GM12878 (cell line): Measurements from ENCODE around the gene NOL8. TPM values are rescaled to one million over a fixed set of nuclear protein-coding genes. Genes with fewer than 3 reads are reported as not detected.

Experiments
- ATAC-seq: fragments of 200-7000 bp; cut with Tn5 transposase; 3 replicates; pipeline ENCODE4 v1.9.1; 2020; ENCODE audit warnings: mild to moderate bottlenecking, moderate library complexity
- BruUV-seq: library from RNA; stranded (reverse); fragments of 400-500 nt; replicated peaks from 2 replicates; lab custom pipeline; 2021; lab: Mats Ljungman, UMichigan
- CTCF ChIA-PET: fragments of 300-600 bp; sonication (Branson Sonifier 250); formaldehyde crosslinking; extraction: SDS; loops from one replicate; lab custom pipeline; 2021; ENCODE audit warnings: inconsistent platforms; lab: Yijun Ruan, JAX
- POLR2A ChIA-PET: fragments of 350-600 bp; formaldehyde crosslinking; extraction: SDS; loops from one replicate; lab custom pipeline; 2021; ENCODE audit warnings: inconsistent platforms; lab: Charles Lee
- RAD21 ChIA-PET: fragments of 300-600 bp; sonication (Branson Sonifier 250); formaldehyde crosslinking; loops from one replicate; lab custom pipeline; 2023; ENCODE audit warnings: antibody characterized with exemption; ENCODE audit not compliant: unreplicated experiment; lab: Charles Lee
- SMC1A ChIA-PET: fragments of 300-600 bp; sonication (Branson Sonifier 250); formaldehyde crosslinking; loops from one replicate; lab custom pipeline; 2023; ENCODE audit not compliant: unreplicated experiment, uncharacterized antibody; lab: Charles Lee
- DNase-seq: peaks from one replicate; pipeline ENCODE4 v3.0.0-alpha.2; 2011; ENCODE audit warnings: low read depth, low spot score
- FAIRE-seq: peaks from 3 replicates; lab custom pipeline; 2011; peaks lifted over from hg19 to GRCh38; lab: Jason Lieb, UNC
- H2AFZ ChIP-seq: 2 replicates; pipeline ENCODE4 v1.6.0; 2011; ENCODE audit warnings: low read depth, low read length, control low read depth; ENCODE audit not compliant: control insufficient read depth
- H3K27ac ChIP-seq: 2 replicates; pipeline ENCODE4 v1.5.1; 2011; ENCODE audit warnings: control low read depth; ENCODE audit not compliant: control insufficient read depth, insufficient read depth
- H3K27me3 ChIP-seq, 2 experiments: replicated peaks in 1 of 2; 2 replicates each; pipeline versions ENCODE4 v1.6.0 to v1.6.1; 2011; ENCODE audit warnings: low read length in 1 of 2; ENCODE audit not compliant: control insufficient read depth in 2 of 2, insufficient read depth in 2 of 2
- H3K36me3 ChIP-seq, 2 experiments: 2 replicates each; pipeline ENCODE4 v1.5.1; 2011; ENCODE audit warnings: low read length in 1 of 2; ENCODE audit not compliant: control insufficient read depth in 2 of 2, insufficient read depth in 2 of 2
- H3K4me1 ChIP-seq: 2 replicates; pipeline ENCODE4 v1.6.1; 2011; ENCODE audit warnings: mild to moderate bottlenecking, low read length, moderate library complexity, mixed read lengths; ENCODE audit not compliant: control insufficient read depth, insufficient read depth
- H3K4me2 ChIP-seq: 2 replicates; pipeline ENCODE4 v1.6.0; 2011; ENCODE audit warnings: control low read depth; ENCODE audit not compliant: control insufficient read depth, insufficient read depth
- H3K4me3 ChIP-seq: fragments of 200-600 bp; sonication (generic); 2 replicates; pipeline ENCODE4 v1.5.1; 2016
- H3K79me2 ChIP-seq: 2 replicates; pipeline ENCODE4 v1.6.0; 2011; ENCODE audit warnings: low read length; ENCODE audit not compliant: control insufficient read depth, insufficient read depth
- H3K9ac ChIP-seq: 2 replicates; pipeline ENCODE4 v1.8.0; 2011; ENCODE audit warnings: low read length, control low read depth, mixed read lengths; ENCODE audit not compliant: control insufficient read depth, insufficient read depth
- H3K9me3 ChIP-seq: replicated peaks from 3 replicates; pipeline ENCODE4 v1.5.1; 2011; ENCODE audit warnings: mild to moderate bottlenecking, low read length; ENCODE audit not compliant: control insufficient read depth, insufficient read depth
- H4K20me1 ChIP-seq: 2 replicates; pipeline ENCODE4 v1.6.0; 2011; ENCODE audit not compliant: control insufficient read depth, insufficient read depth
- BMI1 ChIP-seq: fragments of 450-650 bp; IDR thresholded peaks from 2 replicates; pipeline ENCODE4 v1.6.1; 2016; ENCODE audit warnings: mild to moderate bottlenecking, moderate library complexity, borderline replicate concordance
- EP300 ChIP-seq, 2 experiments: fragments of 150-350 bp in 1 of 2; IDR thresholded peaks; 2 replicates each; pipeline ENCODE4 v1.6.1; 2011 to 2012; ENCODE audit warnings: low read depth in 2 of 2, low read length in 2 of 2, borderline replicate concordance in 1 of 2, improper control_type of control experiment in 1 of 2, inconsistent platforms in 1 of 2; ENCODE audit not compliant: control insufficient read depth in 1 of 2
- FOS ChIP-seq: IDR thresholded peaks from 3 replicates; pipeline ENCODE4 v1.6.1; 2011; ENCODE audit warnings: borderline replicate concordance; ENCODE audit not compliant: insufficient read length; ENCODE audit errors: extremely low read depth
- KDM1A ChIP-seq: fragments of 200-600 bp; sonication (generic); IDR thresholded peaks from 2 replicates; pipeline ENCODE4 v1.6.1; 2016; ENCODE audit warnings: borderline replicate concordance
- NFIC ChIP-seq: IDR thresholded peaks from 2 replicates; pipeline ENCODE4 v1.6.1; 2012; ENCODE audit warnings: low read depth, mild to moderate bottlenecking, inconsistent platforms, low read length, moderate library complexity
- NFXL1 ChIP-seq: fragments of 450-650 bp; IDR thresholded peaks from 2 replicates; pipeline ENCODE4 v1.6.1; 2017; ENCODE audit warnings: antibody characterized with exemption, mild to moderate bottlenecking, borderline replicate concordance
- RELA ChIP-seq: fragments of 450-650 bp; IDR thresholded peaks from 2 replicates; pipeline ENCODE4 v1.8.0; 2014; ENCODE audit warnings: borderline replicate concordance; ENCODE audit not compliant: partially characterized antibody
- SMAD5 ChIP-seq: IDR thresholded peaks from 2 replicates; pipeline ENCODE4 v1.6.1; 2016; ENCODE audit warnings: antibody characterized with exemption, low read depth
- SMARCA5 ChIP-seq: fragments of 450-650 bp; IDR thresholded peaks from 2 replicates; pipeline ENCODE4 v1.6.1; 2017; ENCODE audit warnings: mild to moderate bottlenecking
- SMC3 ChIP-seq: IDR thresholded peaks from 2 replicates; pipeline ENCODE4 v1.6.1; 2011; ENCODE audit warnings: low read length, improper control_type of control experiment, borderline replicate concordance
- SREBF1 ChIP-seq: IDR thresholded peaks from 2 replicates; pipeline ENCODE4 v1.6.1; 2012; ENCODE audit warnings: mild to moderate bottlenecking, low read length
- STAT1 ChIP-seq: fragments of 450-650 bp; conservative IDR thresholded peaks from 2 replicates; pipeline ENCODE4 v1.6.1; 2014; ENCODE audit warnings: antibody characterized with exemption, mild to moderate bottlenecking
- STAT3 ChIP-seq: IDR thresholded peaks from 2 replicates; pipeline ENCODE4 v1.6.1; 2011; ENCODE audit warnings: low read depth, low read length, improper control_type of control experiment
- TARDBP ChIP-seq: IDR thresholded peaks from 2 replicates; pipeline ENCODE4 v1.6.1; 2016; ENCODE audit warnings: borderline replicate concordance
- YY1 ChIP-seq: IDR thresholded peaks from 2 replicates; pipeline ENCODE4 v1.6.1; 2011; ENCODE audit warnings: low read depth, mild to moderate bottlenecking, low read length
- WGBS: methylation state at CpG from one replicate; pipeline ENCODE4 v1.1.6; 2016; ENCODE audit warnings: low lambda C conversion rate; ENCODE audit not compliant: insufficient replicate concordance, insufficient coverage; ENCODE audit errors: missing lambda C conversion rate; 5-methylcytosine and 5-hydroxymethylcytosine counted together
- in situ Hi-C: fragments of 300-500 bp; cut with MboI; formaldehyde crosslinking; loops from 9 replicates; pipeline ENCODE4 v1.14.3; 2018; ENCODE audit warnings: mixed read lengths
- intact Hi-C: fragments of 100-400 bp; cut with micrococcal nuclease; formaldehyde crosslinking; loops from one replicate; pipeline ENCODE4 v1.14.2; 2022; ENCODE audit not compliant: unreplicated experiment
- polyA plus RNA-seq, 11 experiments: library from polyadenylated mRNA; depleted of rRNA in 4 of 11; unstranded in 6 of 11; stranded (reverse) in 5 of 11; fragments of >200 nt; fragmentation: Nextera tagmentation in 4 of 11; fragmentation: Illumina TruSeq in 1 of 11; extraction: Ambion mirVana in 4 of 11; extraction: Trizol in 1 of 11; gene quantifications; 1 replicate in 1 of 11; 2 replicates in 10 of 11; pipeline versions ENCODE4 v1.2.1 to v1.2.3, GENCODE V29; 2011 to 2016; ENCODE audit warnings: inconsistent platforms in 2 of 11, missing spikeins in 2 of 11, low read depth in 1 of 11
- total RNA-seq, 4 experiments: library from RNA; depleted of rRNA in 3 of 4; stranded (reverse); fragments of >200 nt in 3 of 4; fragmentation: Illumina TruSeq in 1 of 4; extraction: Trizol in 1 of 4; gene quantifications; 2 replicates each; pipeline versions ENCODE4 v1.2.1 to v1.2.3, GENCODE V29; 2013 to 2021
- TF ChIP-seq, protein P1 (sequence below), 3 experiments: IDR thresholded peaks in 2 of 3; conservative IDR thresholded peaks in 1 of 3; 2 replicates each; pipeline ENCODE4 v1.5.1; 2011; ENCODE audit warnings: low read depth in 3 of 3, low read length in 3 of 3, mild to moderate bottlenecking in 3 of 3, control low read depth in 2 of 3, moderate library complexity in 2 of 3, inconsistent platforms in 1 of 3, mixed read lengths in 1 of 3; ENCODE audit not compliant: control insufficient read depth in 2 of 3, insufficient read depth in 1 of 3; ENCODE audit errors: extremely low read depth in 1 of 3
- TF ChIP-seq, protein P2 (sequence below): IDR thresholded peaks from 2 replicates; pipeline ENCODE4 v1.6.1; 2012; ENCODE audit warnings: improper control_type of control experiment, low read depth, low read length; ENCODE audit not compliant: insufficient replicate concordance

Gene NOL8
- total and polyA plus RNA-seq, 10 of the 15 experiments (the other 5 are each of a cell fraction or from before 2014, with no cell fraction given) = 33.6 to 58.6 (median 49.2) TPM

GRCh38 chr9:92342825-92343488, 17.8 kb upstream of the NOL8 start (continued):
- TF ChIP-seq, protein P1, sequence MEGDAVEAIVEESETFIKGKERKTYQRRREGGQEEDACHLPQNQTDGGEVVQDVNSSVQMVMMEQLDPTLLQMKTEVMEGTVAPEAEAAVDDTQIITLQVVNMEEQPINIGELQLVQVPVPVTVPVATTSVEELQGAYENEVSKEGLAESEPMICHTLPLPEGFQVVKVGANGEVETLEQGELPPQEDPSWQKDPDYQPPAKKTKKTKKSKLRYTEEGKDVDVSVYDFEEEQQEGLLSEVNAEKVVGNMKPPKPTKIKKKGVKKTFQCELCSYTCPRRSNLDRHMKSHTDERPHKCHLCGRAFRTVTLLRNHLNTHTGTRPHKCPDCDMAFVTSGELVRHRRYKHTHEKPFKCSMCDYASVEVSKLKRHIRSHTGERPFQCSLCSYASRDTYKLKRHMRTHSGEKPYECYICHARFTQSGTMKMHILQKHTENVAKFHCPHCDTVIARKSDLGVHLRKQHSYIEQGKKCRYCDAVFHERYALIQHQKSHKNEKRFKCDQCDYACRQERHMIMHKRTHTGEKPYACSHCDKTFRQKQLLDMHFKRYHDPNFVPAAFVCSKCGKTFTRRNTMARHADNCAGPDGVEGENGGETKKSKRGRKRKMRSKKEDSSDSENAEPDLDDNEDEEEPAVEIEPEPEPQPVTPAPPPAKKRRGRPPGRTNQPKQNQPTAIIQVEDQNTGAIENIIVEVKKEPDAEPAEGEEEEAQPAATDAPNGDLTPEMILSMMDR (IDR thresholded peaks at IDR 0.05 in 2 of 3, conservative IDR thresholded peaks at IDR 0.05 in 1 of 3; ENCODE audit: control insufficient read depth in 2 of 3, extremely low read depth in 1 of 3, insufficient read depth in 1 of 3, low read depth in 3 of 3, low read length in 3 of 3) = no peak
- TF ChIP-seq BMI1 = no peak
- no peak for TF ChIP-seq RELA
- no peak for TF ChIP-seq YY1
- no peak for TF ChIP-seq TARDBP

DNA sequence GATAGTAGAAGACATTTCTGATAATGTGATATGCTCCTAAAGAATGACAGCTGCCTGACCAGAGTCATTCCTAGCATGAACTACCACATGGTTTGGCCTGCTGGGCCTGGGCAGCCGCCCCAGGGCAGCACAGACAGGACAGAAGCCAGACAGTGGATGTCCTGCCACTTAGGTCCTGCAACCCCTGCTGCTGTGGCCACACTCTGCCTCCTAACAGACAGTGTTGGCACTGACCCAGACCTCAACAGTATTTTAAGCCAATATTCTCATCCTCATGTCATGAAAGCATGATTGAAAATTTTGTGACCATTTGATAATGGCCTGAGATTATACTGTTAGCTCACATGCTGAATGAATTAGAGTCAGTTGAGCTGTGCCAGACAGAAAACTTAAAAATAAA, 16.4 kb upstream of the NOL8 start:
- H3K4me3 ChIP-seq = no peak overlapping the region
- intact Hi-C loops = no loop called here
- H3K4me2 ChIP-seq = no peak overlapping the region
- H2AFZ ChIP-seq = no peak overlapping the region
- WGBS = 89% methylated on average over 1 of the region's 1 CpG
- H4K20me1 ChIP-seq = no peaks in the 10 kb centered on the region
- DNase-seq (no peak), FAIRE-seq (no peak), ATAC-seq (no peak)
- H3K9me3 ChIP-seq = peaks cover 6% of the 10 kb centered on the region; the same call in 1 of the 3 replicates
- no peaks in the 10 kb centered on the region for H3K4me1 ChIP-seq
- ChIA-PET POLR2A (no interaction called here), SMC1A (no interaction called here), CTCF (no interaction called here), RAD21 (no interaction called here)
- no peak overlapping the region for H3K27ac ChIP-seq
- no peak overlapping the region for H3K9ac ChIP-seq
- H3K36me3 ChIP-seq = peaks cover 4 to 21% of the 10 kb centered on the region in 2 experiments
- no peaks in the 10 kb centered on the region for H3K27me3 ChIP-seq
- H3K79me2 ChIP-seq = no peaks in the 10 kb centered on the region
- in situ Hi-C loops = no loop called here
- no TSS peak for BruUV-seq
- no peak for TF ChIP-seq EP300 (IDR thresholded peaks at IDR 0.05; ENCODE audit: borderline replicate concordance in 1 of 2, control insufficient read depth in 1 of 2, low read depth in 2 of 2, low read length in 2 of 2)
- no peak for TF ChIP-seq SMARCA5
- TF ChIP-seq SMC3 = no peak
- TF ChIP-seq, protein P2, sequence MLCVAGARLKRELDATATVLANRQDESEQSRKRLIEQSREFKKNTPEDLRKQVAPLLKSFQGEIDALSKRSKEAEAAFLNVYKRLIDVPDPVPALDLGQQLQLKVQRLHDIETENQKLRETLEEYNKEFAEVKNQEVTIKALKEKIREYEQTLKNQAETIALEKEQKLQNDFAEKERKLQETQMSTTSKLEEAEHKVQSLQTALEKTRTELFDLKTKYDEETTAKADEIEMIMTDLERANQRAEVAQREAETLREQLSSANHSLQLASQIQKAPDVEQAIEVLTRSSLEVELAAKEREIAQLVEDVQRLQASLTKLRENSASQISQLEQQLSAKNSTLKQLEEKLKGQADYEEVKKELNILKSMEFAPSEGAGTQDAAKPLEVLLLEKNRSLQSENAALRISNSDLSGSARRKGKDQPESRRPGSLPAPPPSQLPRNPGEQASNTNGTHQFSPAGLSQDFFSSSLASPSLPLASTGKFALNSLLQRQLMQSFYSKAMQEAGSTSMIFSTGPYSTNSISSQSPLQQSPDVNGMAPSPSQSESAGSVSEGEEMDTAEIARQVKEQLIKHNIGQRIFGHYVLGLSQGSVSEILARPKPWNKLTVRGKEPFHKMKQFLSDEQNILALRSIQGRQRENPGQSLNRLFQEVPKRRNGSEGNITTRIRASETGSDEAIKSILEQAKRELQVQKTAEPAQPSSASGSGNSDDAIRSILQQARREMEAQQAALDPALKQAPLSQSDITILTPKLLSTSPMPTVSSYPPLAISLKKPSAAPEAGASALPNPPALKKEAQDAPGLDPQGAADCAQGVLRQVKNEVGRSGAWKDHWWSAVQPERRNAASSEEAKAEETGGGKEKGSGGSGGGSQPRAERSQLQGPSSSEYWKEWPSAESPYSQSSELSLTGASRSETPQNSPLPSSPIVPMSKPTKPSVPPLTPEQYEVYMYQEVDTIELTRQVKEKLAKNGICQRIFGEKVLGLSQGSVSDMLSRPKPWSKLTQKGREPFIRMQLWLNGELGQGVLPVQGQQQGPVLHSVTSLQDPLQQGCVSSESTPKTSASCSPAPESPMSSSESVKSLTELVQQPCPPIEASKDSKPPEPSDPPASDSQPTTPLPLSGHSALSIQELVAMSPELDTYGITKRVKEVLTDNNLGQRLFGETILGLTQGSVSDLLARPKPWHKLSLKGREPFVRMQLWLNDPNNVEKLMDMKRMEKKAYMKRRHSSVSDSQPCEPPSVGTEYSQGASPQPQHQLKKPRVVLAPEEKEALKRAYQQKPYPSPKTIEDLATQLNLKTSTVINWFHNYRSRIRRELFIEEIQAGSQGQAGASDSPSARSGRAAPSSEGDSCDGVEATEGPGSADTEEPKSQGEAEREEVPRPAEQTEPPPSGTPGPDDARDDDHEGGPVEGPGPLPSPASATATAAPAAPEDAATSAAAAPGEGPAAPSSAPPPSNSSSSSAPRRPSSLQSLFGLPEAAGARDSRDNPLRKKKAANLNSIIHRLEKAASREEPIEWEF = no peak
- TF ChIP-seq SMAD5 = no peak
- TF ChIP-seq STAT1 = no peak
- TF ChIP-seq STAT3 = no peak
- TF ChIP-seq NFIC = no peak
- no peak for TF ChIP-seq KDM1A
- no peak for TF ChIP-seq TARDBP
- no peak for TF ChIP-seq NFXL1
- TF ChIP-seq SREBF1 = no peak
- TF ChIP-seq FOS = no peak
